ENCODE results near the gene RPL37. TPM values are rescaled to one million over a fixed set of nuclear protein-coding genes. Genes with fewer than 3 reads are reported as not detected.

Gene RPL37
- total and polyA plus RNA-seq, 8 donors, result 544 to 1,157 (median 813) TPM

DNA sequence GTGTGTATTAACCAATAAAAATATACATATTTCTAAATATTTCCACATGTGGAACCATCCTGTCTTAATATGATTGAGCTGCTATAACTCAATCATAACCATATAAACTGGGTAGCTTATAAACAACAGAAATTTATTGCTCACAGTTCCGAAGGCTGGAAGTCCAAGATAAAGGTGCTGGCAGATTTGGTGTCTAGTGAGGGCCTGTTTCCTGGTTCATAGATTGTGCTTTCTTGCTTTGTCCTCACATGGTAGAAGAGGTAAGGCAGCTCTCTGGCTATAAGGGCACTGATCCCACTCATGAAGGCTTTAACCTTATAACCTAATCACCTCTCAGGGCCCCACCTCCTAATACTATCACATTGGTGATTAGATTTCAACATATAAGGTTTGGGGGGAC, 22.9 kb downstream of the RPL37 start:
- WGBS, 2 donors, result 0 to 53% methylated on average over 1 of the region's 1 CpG

DNA sequence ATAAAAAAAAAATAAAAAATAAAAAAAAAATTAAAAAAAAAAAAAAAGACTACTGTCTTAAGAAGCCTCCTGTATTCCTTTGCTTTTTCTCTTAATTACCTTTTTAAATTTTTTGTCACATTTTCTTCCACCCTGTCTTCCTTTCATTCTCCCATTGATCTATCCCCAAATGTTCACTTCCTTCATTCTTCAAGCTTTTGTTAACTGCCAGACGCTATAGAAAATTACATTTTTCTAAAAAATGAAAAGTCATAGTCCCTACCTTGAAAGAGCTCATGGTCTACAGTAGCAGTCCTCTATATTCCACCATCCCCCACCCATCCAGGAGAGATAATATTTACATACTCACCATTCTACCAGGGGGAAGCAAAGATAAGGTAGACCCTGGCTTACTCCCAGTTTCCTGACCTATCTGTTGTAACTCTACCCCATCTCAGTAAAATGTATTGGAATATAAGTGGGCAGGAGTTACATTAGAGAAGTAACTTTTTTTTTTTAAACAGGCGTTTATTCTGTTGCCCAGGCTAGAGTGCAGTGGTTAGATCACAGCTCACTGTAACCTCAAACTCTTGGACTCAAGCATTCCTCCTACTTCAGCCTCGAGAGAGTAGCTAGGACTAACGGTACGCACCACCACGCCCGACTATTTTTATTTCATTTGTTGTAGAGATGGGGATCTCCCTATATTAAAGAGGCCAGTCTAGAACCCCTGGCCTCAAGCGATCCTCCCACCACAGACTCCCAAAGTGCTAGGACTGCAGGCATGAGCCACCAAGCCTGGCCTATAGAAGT, 33.1 kb downstream of the RPL37 start:
- TF ChIP-seq, protein P1, sequence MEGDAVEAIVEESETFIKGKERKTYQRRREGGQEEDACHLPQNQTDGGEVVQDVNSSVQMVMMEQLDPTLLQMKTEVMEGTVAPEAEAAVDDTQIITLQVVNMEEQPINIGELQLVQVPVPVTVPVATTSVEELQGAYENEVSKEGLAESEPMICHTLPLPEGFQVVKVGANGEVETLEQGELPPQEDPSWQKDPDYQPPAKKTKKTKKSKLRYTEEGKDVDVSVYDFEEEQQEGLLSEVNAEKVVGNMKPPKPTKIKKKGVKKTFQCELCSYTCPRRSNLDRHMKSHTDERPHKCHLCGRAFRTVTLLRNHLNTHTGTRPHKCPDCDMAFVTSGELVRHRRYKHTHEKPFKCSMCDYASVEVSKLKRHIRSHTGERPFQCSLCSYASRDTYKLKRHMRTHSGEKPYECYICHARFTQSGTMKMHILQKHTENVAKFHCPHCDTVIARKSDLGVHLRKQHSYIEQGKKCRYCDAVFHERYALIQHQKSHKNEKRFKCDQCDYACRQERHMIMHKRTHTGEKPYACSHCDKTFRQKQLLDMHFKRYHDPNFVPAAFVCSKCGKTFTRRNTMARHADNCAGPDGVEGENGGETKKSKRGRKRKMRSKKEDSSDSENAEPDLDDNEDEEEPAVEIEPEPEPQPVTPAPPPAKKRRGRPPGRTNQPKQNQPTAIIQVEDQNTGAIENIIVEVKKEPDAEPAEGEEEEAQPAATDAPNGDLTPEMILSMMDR (IDR thresholded peaks at IDR 0.05), result no peak
- Histone ChIP-seq H3K4me1 (no peaks in the 10 kb centered on the region), H3K27me3 (no peaks in the 10 kb centered on the region), H3K27ac (no peak overlapping the region), H3K4me3 (no peak overlapping the region), H3K36me3 (no peaks in the 10 kb centered on the region), H3K9me3 (no peaks in the 10 kb centered on the region)
- WGBS, 2 donors, result 82 to 85% methylated on average over 8 of the region's 8 CpGs
- intact Hi-C loops (cut with DNase I), result no loop called here
- ATAC-seq, result no peak
- no peak for FAIRE-seq
- DNase-seq, result no peak

More for the DNA sequence above, 22.9 kb downstream of the RPL37 start:
- ATAC-seq (no peak), DNase-seq (no peak), FAIRE-seq (no peak)
- no peaks in the 10 kb centered on the region for H3K9me3 ChIP-seq
- no peaks in the 10 kb centered on the region for H3K4me1 ChIP-seq
- H3K27ac ChIP-seq, result no peak overlapping the region
- H3K4me3 ChIP-seq, result no peak overlapping the region
- H3K36me3 ChIP-seq, result no peaks in the 10 kb centered on the region
- intact Hi-C loops (cut with DNase I), result no loop called here
- TF ChIP-seq, protein P1 (IDR thresholded peaks at IDR 0.05), result no peak
- H3K27me3 ChIP-seq, result no peaks in the 10 kb centered on the region

DNA sequence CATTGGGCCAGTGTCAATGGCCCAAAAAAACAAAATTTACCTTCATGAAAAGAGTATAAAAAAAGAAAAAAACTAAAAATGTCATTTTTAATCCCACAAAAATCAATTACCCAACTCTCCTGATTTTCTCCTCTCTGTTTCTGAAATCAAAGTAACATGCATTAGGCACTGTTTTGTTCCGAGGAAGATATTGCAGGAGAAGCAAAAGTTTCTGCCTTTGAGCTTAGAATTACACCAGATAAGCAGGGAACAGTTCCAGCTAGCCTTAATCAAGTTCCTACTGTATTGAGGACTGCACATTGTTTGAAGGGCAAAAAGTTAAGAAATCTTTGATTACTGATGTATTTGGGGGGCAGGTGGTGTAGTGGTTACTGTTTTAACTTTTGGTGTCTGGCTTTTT, 35.8 kb downstream of the RPL37 start:
- no peak overlapping the region for H3K4me3 ChIP-seq
- peaks cover 6 to 11% (median 6%) of the 10 kb centered on the region in 3 donors for H3K4me1 ChIP-seq
- TF ChIP-seq, protein P1 (IDR thresholded peaks at IDR 0.05), result no peak
- no peaks in the 10 kb centered on the region for H3K36me3 ChIP-seq
- FAIRE-seq (no peak), ATAC-seq (no peak), DNase-seq (no peak)
- intact Hi-C loops (cut with DNase I), result no loop called here
- 0% methylated on average over 1 of the region's 1 CpG for WGBS, 2 donors
- H3K27me3 ChIP-seq, result no peaks in the 10 kb centered on the region
- H3K9me3 ChIP-seq, result no peaks in the 10 kb centered on the region
- no peak overlapping the region for H3K27ac ChIP-seq

DNA sequence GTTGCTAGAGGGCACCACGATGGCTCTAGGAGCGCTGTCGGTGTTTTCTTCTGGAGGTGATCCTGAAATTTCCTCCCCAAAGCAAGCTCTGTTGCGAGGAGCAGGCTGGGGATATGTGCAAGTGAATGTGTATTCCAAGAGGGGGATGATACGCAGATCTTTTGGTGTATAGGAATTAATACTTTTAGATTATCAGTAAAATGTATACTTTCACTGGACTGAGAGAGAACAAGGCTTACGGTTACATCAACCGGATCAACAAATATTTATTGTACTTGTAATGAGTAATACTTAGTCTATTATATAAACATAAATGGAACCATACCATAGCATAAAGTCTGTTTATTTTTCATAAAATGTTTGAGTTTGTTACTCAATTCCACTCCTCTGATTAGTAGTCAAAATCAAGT, 36.2 kb downstream of the RPL37 start:
- no peaks in the 10 kb centered on the region for H3K27me3 ChIP-seq
- peaks cover 6 to 11% (median 6%) of the 10 kb centered on the region in 3 donors for H3K4me1 ChIP-seq
- TF ChIP-seq, protein P1 (IDR thresholded peaks at IDR 0.05), result no peak
- ATAC-seq, result no peak
- H3K27ac ChIP-seq, result peak overlapping the region; percentile 69 to 91 (median 84)
- WGBS, 2 donors, result 4 to 5% methylated on average over 7 of the region's 7 CpGs
- DNase-seq, result no peak
- no peak for FAIRE-seq
- intact Hi-C loops (cut with DNase I), result no loop called here
- no peaks in the 10 kb centered on the region for H3K9me3 ChIP-seq
- peak overlapping the region in 3 of 4 donors; percentile 88 to 93 (median 90) for H3K4me3 ChIP-seq
- H3K36me3 ChIP-seq, result no peaks in the 10 kb centered on the region

Data from pancreas (tissue), 10 donors.